ENCODE results near the gene CCDC88B.

DNA sequence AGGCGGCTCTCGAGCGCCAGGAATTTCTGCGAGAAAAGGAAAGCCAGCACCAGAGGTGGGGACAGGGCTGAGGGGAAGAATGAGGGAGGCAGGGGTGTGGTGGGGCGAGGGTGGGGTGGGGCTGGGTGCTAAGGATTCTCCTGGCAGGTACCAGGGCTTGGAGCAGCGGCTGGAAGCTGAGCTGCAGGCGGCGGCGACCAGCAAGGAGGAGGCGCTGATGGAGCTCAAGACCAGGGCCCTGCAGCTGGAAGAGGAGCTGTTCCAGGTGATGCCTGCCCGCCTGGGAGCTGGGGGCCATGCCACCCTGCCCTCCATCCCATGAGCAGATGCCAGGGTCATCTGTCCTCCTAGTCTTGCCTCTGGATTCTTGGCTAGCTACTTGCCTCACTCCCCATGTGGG, 9.4 kb downstream of the CCDC88B start:
- TF ChIP-seq POLR2AphosphoS5 (IDR thresholded peaks at IDR 0.05; ENCODE audit: low read depth, low read length) (no peak), TCF7L2 (IDR thresholded peaks at IDR 0.05; ENCODE audit: low read depth, low read length) (no peak), SIN3A (IDR thresholded peaks at IDR 0.05; ENCODE audit: borderline replicate concordance, insufficient read depth, low read depth, low read length) (no peak)
- TF ChIP-seq, protein P1, sequence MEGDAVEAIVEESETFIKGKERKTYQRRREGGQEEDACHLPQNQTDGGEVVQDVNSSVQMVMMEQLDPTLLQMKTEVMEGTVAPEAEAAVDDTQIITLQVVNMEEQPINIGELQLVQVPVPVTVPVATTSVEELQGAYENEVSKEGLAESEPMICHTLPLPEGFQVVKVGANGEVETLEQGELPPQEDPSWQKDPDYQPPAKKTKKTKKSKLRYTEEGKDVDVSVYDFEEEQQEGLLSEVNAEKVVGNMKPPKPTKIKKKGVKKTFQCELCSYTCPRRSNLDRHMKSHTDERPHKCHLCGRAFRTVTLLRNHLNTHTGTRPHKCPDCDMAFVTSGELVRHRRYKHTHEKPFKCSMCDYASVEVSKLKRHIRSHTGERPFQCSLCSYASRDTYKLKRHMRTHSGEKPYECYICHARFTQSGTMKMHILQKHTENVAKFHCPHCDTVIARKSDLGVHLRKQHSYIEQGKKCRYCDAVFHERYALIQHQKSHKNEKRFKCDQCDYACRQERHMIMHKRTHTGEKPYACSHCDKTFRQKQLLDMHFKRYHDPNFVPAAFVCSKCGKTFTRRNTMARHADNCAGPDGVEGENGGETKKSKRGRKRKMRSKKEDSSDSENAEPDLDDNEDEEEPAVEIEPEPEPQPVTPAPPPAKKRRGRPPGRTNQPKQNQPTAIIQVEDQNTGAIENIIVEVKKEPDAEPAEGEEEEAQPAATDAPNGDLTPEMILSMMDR (IDR thresholded peaks at IDR 0.05) = no peak
- TF ChIP-seq, protein P2, sequence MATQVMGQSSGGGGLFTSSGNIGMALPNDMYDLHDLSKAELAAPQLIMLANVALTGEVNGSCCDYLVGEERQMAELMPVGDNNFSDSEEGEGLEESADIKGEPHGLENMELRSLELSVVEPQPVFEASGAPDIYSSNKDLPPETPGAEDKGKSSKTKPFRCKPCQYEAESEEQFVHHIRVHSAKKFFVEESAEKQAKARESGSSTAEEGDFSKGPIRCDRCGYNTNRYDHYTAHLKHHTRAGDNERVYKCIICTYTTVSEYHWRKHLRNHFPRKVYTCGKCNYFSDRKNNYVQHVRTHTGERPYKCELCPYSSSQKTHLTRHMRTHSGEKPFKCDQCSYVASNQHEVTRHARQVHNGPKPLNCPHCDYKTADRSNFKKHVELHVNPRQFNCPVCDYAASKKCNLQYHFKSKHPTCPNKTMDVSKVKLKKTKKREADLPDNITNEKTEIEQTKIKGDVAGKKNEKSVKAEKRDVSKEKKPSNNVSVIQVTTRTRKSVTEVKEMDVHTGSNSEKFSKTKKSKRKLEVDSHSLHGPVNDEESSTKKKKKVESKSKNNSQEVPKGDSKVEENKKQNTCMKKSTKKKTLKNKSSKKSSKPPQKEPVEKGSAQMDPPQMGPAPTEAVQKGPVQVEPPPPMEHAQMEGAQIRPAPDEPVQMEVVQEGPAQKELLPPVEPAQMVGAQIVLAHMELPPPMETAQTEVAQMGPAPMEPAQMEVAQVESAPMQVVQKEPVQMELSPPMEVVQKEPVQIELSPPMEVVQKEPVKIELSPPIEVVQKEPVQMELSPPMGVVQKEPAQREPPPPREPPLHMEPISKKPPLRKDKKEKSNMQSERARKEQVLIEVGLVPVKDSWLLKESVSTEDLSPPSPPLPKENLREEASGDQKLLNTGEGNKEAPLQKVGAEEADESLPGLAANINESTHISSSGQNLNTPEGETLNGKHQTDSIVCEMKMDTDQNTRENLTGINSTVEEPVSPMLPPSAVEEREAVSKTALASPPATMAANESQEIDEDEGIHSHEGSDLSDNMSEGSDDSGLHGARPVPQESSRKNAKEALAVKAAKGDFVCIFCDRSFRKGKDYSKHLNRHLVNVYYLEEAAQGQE (IDR thresholded peaks at IDR 0.05; ENCODE audit: insufficient read depth in 1 of 2, low read depth in 2 of 2, low read length in 1 of 2) = no peak

Measured in Panc1 (cell line).